Activated CD4-positive, alpha-beta T cell treated with anti-CD3 and anti-CD28 coated beads, Interleukin-2, amount 10 ng/mL, durations not matched to agents 7 days and 5 days (primary cell): Measurements from ENCODE around the gene AFF2. TPM values are rescaled to one million over a fixed set of nuclear protein-coding genes. Genes with fewer than 3 reads are reported as not detected.

ENCODE experiments used
- CTCF ChIA-PET: fragments of 350-600 bp; sonication (Branson Sonifier 250); formaldehyde crosslinking; loops from one replicate; lab custom pipeline; 2021; ENCODE audit warnings: antibody characterized with exemption; lab: Charles Lee
- POLR2A ChIA-PET: fragments of 350-600 bp; sonication (Branson Sonifier 250); formaldehyde crosslinking; loops from one replicate; lab custom pipeline; 2021; ENCODE audit warnings: antibody characterized with exemption; lab: Charles Lee
- DNase-seq: peaks from one replicate; pipeline ENCODE4 v3.0.0-alpha.2; 2020
- H3K27ac Mint-ChIP-seq: one replicate; pipeline ENCODE4 v1.8.0; 2021; ENCODE audit warnings: mild to moderate bottlenecking, moderate library complexity, mixed read lengths
- H3K27me3 Mint-ChIP-seq: one replicate; pipeline ENCODE4 v1.8.0; 2021; ENCODE audit warnings: mixed read lengths
- H3K36me3 Mint-ChIP-seq: one replicate; pipeline ENCODE4 v1.8.0; 2021; ENCODE audit warnings: low read depth, mixed read lengths
- H3K4me1 Mint-ChIP-seq: one replicate; pipeline ENCODE4 v1.8.0; 2021; ENCODE audit warnings: mixed read lengths
- H3K4me3 Mint-ChIP-seq: one replicate; pipeline ENCODE4 v1.8.0; 2021; ENCODE audit warnings: mild to moderate bottlenecking, moderate library complexity, mixed read lengths
- H3K9me3 Mint-ChIP-seq: one replicate; pipeline ENCODE4 v1.8.0; 2021; ENCODE audit warnings: mixed read lengths
- total RNA-seq, 2 experiments: library from RNA; stranded (reverse); gene quantifications; one replicate each; pipeline ENCODE4 v1.2.3, GENCODE V29; 2021

AFF2 gene
- total RNA-seq, 2 experiments from 2014 or later: 0.69 to 1.8 TPM

DNA sequence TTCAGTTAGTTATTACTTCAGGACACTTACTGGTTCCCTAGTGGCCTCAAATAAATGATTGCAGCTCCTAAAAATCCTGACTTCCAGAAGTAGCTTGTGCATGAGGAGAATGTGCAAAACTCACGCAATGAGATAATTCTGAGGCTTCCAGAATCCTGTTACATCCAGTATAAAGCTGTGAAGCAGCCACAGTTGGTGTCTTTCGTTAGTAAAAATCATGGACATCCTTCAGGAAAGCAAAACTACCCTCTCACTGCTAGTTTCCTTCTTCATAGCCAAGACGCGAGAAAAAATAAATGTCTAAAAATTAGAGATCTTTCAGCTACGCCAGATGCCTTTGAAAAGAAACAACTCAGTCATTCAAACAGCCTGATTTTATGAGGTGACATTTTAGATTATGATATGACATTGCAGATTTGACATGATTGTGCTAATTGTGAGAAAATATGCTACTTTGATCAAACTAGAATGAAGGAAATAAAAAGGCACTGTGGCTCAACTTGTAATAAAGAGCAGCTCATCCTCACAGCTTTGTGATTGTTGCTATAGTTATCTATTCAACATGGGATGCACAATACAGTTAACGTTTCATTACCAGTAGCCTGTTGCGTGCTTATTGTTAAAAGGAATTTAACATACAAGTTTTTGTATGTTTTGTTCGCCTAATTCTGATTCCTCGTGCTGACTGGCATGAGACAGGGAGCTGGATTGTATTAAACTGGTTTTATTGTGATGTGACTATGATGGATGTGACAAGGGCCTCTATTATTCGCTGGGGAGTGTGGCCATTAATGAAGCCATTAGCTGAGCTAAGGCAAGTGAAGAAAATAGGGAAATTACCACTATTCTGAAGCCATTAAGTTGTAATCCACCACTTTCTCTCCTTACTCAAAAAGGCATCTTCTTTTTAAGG, 40.5 kb downstream of the AFF2 start:
- no peaks in the 10 kb centered on the region for H3K36me3 Mint-ChIP-seq
- CTCF ChIA-PET: interaction anchor here (0.6 to 1.6 kb wide), 5 partner anchors 10 to 157 kb away, joined by 3 to 6 read pairs (median 3); no protein-coding TSS in a partner anchor
- no peaks in the 10 kb centered on the region for H3K27me3 Mint-ChIP-seq
- POLR2A ChIA-PET: no interaction called here
- no peaks in the 10 kb centered on the region for H3K4me1 Mint-ChIP-seq
- DNase-seq: no peak
- H3K9me3 Mint-ChIP-seq: no peaks in the 10 kb centered on the region
- H3K4me3 Mint-ChIP-seq: no peak overlapping the region
- no peak overlapping the region for H3K27ac Mint-ChIP-seq

- no peaks in the 10 kb centered on the region for H3K9me3 Mint-ChIP-seq
- H3K4me1 Mint-ChIP-seq: no peaks in the 10 kb centered on the region
- H3K27me3 Mint-ChIP-seq: no peaks in the 10 kb centered on the region
- POLR2A ChIA-PET: no interaction called here
- no peak overlapping the region for H3K4me3 Mint-ChIP-seq
- CTCF ChIA-PET: interaction anchor here (1.5 to 1.6 kb wide), 2 partner anchors 11 to 26 kb away, joined by 3 read pairs; no protein-coding TSS in a partner anchor
- H3K27ac Mint-ChIP-seq: no peak overlapping the region
- H3K36me3 Mint-ChIP-seq: no peaks in the 10 kb centered on the region
- DNase-seq: no peak
Observed at GRCh38 chrX:148541584-148541940, 41.1 kb downstream of the AFF2 start.

DNA sequence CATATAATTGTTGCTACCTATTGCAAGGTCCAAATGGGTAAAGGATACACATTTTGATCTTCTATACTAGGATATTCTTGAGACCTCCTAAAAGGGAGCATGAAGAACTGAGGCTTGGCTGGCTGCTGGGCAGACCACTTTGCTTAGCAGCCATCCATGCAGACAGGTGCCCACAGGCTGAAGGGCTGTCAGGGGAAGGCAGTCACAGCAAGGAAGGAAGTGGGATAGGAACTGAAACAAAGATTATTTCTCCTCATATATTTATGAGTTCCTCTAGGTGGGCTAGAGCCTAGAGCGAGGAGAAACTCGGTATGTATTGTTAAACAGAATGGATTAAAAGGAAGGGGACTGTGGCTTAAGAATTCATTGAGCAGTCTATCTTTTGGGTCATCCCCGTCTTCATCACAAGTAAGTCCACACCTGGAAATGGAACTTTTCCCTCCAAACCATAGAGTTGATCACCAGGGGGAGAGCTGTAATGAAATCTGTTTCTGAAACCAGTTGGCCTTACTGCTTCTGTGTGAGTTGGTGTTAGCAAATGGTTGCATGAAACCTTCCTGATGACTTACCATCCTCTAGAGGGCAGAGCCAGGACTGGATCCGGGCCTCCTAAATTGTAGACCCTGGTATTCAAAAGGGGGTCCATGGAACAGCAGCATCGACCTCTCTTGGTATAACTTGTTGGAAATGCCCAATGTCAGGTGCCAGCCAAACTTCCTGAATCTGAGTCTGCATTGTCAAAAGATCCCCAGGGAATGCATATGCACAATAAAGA, 42.3 kb downstream of the AFF2 start:
- no peak overlapping the region for H3K27ac Mint-ChIP-seq
- H3K9me3 Mint-ChIP-seq: no peaks in the 10 kb centered on the region
- CTCF ChIA-PET: no interaction called here
- POLR2A ChIA-PET: no interaction called here
- H3K4me3 Mint-ChIP-seq: no peak overlapping the region
- no peaks in the 10 kb centered on the region for H3K27me3 Mint-ChIP-seq
- H3K4me1 Mint-ChIP-seq: no peaks in the 10 kb centered on the region
- DNase-seq: no peak
- no peaks in the 10 kb centered on the region for H3K36me3 Mint-ChIP-seq

DNA sequence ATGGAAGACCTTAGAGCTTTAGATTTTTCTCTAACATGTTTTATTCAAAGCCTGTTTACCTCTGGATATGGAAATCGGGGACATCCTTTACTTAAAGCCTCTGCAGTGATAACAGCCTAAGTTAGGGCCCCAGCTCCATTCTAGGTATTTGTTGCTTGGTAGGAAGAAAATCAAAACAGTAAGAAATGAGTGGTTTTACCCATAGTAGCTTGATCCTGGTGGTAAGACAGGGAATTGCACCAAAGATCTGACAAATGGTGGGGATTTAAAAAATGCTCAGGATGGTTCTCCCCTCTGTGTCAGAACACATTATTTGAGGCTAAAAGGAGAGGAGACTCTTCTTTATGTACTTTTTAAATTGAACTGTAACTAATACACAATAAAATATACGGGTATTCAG, 52.4 kb downstream of the AFF2 start:
- Mint-ChIP-seq H3K9me3 (no peaks in the 10 kb centered on the region), H3K4me3 (no peak overlapping the region), H3K4me1 (no peaks in the 10 kb centered on the region), H3K27me3 (no peaks in the 10 kb centered on the region), H3K27ac (no peak overlapping the region), H3K36me3 (no peaks in the 10 kb centered on the region)
- no peak for DNase-seq
- ChIA-PET CTCF (no interaction called here), POLR2A (no interaction called here)

- H3K4me3 Mint-ChIP-seq: no peak overlapping the region
- ChIA-PET POLR2A (no interaction called here), CTCF (no interaction called here)
- no peak for DNase-seq
- peaks cover 2% of the 10 kb centered on the region for H3K9me3 Mint-ChIP-seq
- no peaks in the 10 kb centered on the region for H3K36me3 Mint-ChIP-seq
- H3K27ac Mint-ChIP-seq: no peak overlapping the region
- H3K27me3 Mint-ChIP-seq: no peaks in the 10 kb centered on the region
- H3K4me1 Mint-ChIP-seq: no peaks in the 10 kb centered on the region
Observed at GRCh38 chrX:148555101-148555500, 54.7 kb downstream of the AFF2 start.

- no peaks in the 10 kb centered on the region for H3K36me3 Mint-ChIP-seq
- H3K27ac Mint-ChIP-seq: no peak overlapping the region
- no peaks in the 10 kb centered on the region for H3K4me1 Mint-ChIP-seq
- no peak overlapping the region for H3K4me3 Mint-ChIP-seq
- H3K27me3 Mint-ChIP-seq: no peaks in the 10 kb centered on the region
- no peak for DNase-seq
- POLR2A ChIA-PET: no interaction called here
- peaks cover 2% of the 10 kb centered on the region for H3K9me3 Mint-ChIP-seq
- CTCF ChIA-PET: no interaction called here
Observed at GRCh38 chrX:148555571-148556243, 55.3 kb downstream of the AFF2 start.

GRCh38 chrX:148556498-148556897, 56.1 kb downstream of the AFF2 start:
- DNase-seq: no peak
- H3K4me3 Mint-ChIP-seq: no peak overlapping the region
- H3K4me1 Mint-ChIP-seq: no peaks in the 10 kb centered on the region
- ChIA-PET CTCF (no interaction called here), POLR2A (no interaction called here)
- H3K27ac Mint-ChIP-seq: no peak overlapping the region
- no peaks in the 10 kb centered on the region for H3K36me3 Mint-ChIP-seq
- no peaks in the 10 kb centered on the region for H3K27me3 Mint-ChIP-seq
- peaks cover 2% of the 10 kb centered on the region for H3K9me3 Mint-ChIP-seq

DNA sequence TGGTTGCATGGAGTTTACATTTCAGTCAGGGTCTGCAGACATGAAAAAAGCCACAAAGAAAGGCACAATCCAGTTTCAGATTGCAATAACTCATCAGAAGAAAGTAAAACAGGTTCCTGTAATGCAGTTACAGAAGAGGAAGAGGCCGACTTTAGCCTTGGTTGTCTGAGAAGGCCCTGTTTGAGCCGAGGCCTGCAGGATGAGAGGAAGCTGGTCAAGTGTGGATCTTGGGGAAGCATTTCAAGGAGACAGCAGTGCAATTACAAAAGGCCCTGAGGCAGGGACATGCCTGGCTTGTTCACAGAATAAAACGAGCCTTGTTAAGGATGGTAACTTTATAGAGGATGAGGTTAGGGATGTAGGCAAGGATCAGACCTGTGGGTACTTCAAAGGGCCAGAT, 62.4 kb downstream of the AFF2 start:
- ChIA-PET POLR2A (no interaction called here), CTCF (no interaction called here)
- Mint-ChIP-seq H3K4me3 (no peak overlapping the region), H3K9me3 (peaks cover 2% of the 10 kb centered on the region), H3K36me3 (no peaks in the 10 kb centered on the region), H3K27me3 (no peaks in the 10 kb centered on the region), H3K27ac (no peak overlapping the region), H3K4me1 (no peaks in the 10 kb centered on the region)
- DNase-seq: no peak

GRCh38 chrX:148567229-148567628, 66.8 kb downstream of the AFF2 start:
- no peak for DNase-seq
- no peaks in the 10 kb centered on the region for H3K4me1 Mint-ChIP-seq
- POLR2A ChIA-PET: no interaction called here
- H3K4me3 Mint-ChIP-seq: no peak overlapping the region
- H3K9me3 Mint-ChIP-seq: no peaks in the 10 kb centered on the region
- H3K36me3 Mint-ChIP-seq: no peaks in the 10 kb centered on the region
- no peaks in the 10 kb centered on the region for H3K27me3 Mint-ChIP-seq
- H3K27ac Mint-ChIP-seq: no peak overlapping the region
- CTCF ChIA-PET: interaction anchor here (1.5 kb wide), 1 partner anchor 27 kb away, joined by 3 read pairs; no protein-coding TSS in a partner anchor

GRCh38 chrX:148567779-148568178, 67.4 kb downstream of the AFF2 start:
- H3K36me3 Mint-ChIP-seq: no peaks in the 10 kb centered on the region
- H3K9me3 Mint-ChIP-seq: no peaks in the 10 kb centered on the region
- DNase-seq: no peak
- no peaks in the 10 kb centered on the region for H3K4me1 Mint-ChIP-seq
- H3K4me3 Mint-ChIP-seq: no peak overlapping the region
- ChIA-PET CTCF (interaction anchor here (1.5 kb wide), 1 partner anchor 27 kb away, joined by 3 read pairs; no protein-coding TSS in a partner anchor), POLR2A (no interaction called here)
- no peak overlapping the region for H3K27ac Mint-ChIP-seq
- no peaks in the 10 kb centered on the region for H3K27me3 Mint-ChIP-seq

DNA sequence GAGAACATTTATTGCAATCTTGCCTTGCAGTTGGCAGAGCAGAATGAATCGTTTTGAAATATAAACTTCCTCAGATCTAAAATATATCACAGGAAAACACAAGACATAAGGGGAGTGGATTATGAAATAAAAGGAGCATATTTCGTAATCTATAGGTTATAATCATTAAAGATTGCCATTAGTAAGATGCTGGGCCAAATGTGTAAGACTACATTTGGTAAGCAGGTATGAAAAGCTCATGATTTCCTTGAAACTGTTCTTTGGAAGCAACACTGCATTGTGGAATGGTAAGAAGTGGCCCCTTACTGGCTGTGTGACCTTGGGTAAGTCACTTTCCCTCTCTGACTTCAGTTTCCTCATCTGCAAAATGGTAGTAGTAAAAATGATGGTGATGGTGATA, 68.3 kb downstream of the AFF2 start:
- no peaks in the 10 kb centered on the region for H3K27me3 Mint-ChIP-seq
- POLR2A ChIA-PET: no interaction called here
- no peaks in the 10 kb centered on the region for H3K4me1 Mint-ChIP-seq
- CTCF ChIA-PET: no interaction called here
- H3K27ac Mint-ChIP-seq: no peak overlapping the region
- no peak for DNase-seq
- no peaks in the 10 kb centered on the region for H3K36me3 Mint-ChIP-seq
- no peaks in the 10 kb centered on the region for H3K9me3 Mint-ChIP-seq
- no peak overlapping the region for H3K4me3 Mint-ChIP-seq

DNA sequence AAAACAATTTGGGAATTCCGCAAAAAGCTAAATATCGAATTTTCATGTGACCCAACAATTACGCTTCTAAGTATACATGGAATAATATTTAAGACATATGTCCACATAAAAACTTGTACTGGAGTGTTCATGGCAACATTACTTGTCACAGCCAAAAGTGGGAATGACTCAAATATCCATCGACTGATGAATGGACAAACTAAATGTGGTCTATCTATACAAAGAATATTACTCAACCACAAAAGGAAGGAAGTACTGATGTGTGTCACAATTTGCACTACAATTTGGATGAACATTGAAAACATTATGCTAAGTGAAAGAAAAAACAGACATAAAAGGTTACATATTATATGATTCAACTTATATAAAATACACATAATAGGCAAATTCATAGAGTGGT, 71.9 kb downstream of the AFF2 start:
- no peaks in the 10 kb centered on the region for H3K4me1 Mint-ChIP-seq

GRCh38 chrX:148573119-148573518, 72.7 kb downstream of the AFF2 start:
- no peak for DNase-seq
- no peaks in the 10 kb centered on the region for H3K4me1 Mint-ChIP-seq
- no peak overlapping the region for H3K27ac Mint-ChIP-seq
- no peaks in the 10 kb centered on the region for H3K27me3 Mint-ChIP-seq
- POLR2A ChIA-PET: no interaction called here
- H3K36me3 Mint-ChIP-seq: no peaks in the 10 kb centered on the region
- CTCF ChIA-PET: no interaction called here
- H3K9me3 Mint-ChIP-seq: no peaks in the 10 kb centered on the region
- H3K4me3 Mint-ChIP-seq: no peak overlapping the region

More for the DNA sequence above, 71.9 kb downstream of the AFF2 start:
- Mint-ChIP-seq H3K27me3 (no peaks in the 10 kb centered on the region), H3K27ac (no peak overlapping the region), H3K4me3 (no peak overlapping the region), H3K36me3 (no peaks in the 10 kb centered on the region), H3K9me3 (no peaks in the 10 kb centered on the region)
- POLR2A ChIA-PET: no interaction called here
- DNase-seq: no peak
- CTCF ChIA-PET: no interaction called here
